Neural crest cell (in vitro differentiated cells): ENCODE measurements around the gene BAIAP2. TPM values are rescaled to one million over a fixed set of nuclear protein-coding genes. Genes with fewer than 3 reads are reported as not detected.

Experiments used
- DNase-seq: peaks from one replicate; pipeline ENCODE4 v3.0.0; 2021; ENCODE audit warnings: low read depth, mixed read lengths, low spot score
- H3K27ac Mint-ChIP-seq: one replicate; pipeline ENCODE4 v1.8.0; 2021; ENCODE audit warnings: mild to moderate bottlenecking, mixed read lengths; ENCODE audit not compliant: unreplicated experiment
- H3K27me3 Mint-ChIP-seq: 2 replicates; pipeline ENCODE4 v1.8.0; 2021; ENCODE audit warnings: low read depth, mild to moderate bottlenecking, mixed read lengths
- H3K36me3 Mint-ChIP-seq: 2 replicates; pipeline ENCODE4 v1.8.0; 2021; ENCODE audit warnings: low read depth, mild to moderate bottlenecking, mixed read lengths
- H3K4me1 Mint-ChIP-seq: 2 replicates; pipeline ENCODE4 v1.8.0; 2021; ENCODE audit warnings: mixed read lengths
- H3K4me3 Mint-ChIP-seq: one replicate; pipeline ENCODE4 v1.8.0; 2021; ENCODE audit warnings: mild to moderate bottlenecking, mixed read lengths
- H3K9me3 Mint-ChIP-seq: 2 replicates; pipeline ENCODE4 v1.8.0; 2021; ENCODE audit warnings: mixed read lengths
- CTCF ChIP-seq: fragments of 200-600 bp; sonication (generic); conservative IDR thresholded peaks from 2 replicates; pipeline ENCODE4 v1.5.0; 2021; ENCODE audit warnings: antibody characterized with exemption, mild to moderate bottlenecking
- total RNA-seq: library from RNA; stranded (reverse); gene quantifications from 2 replicates; pipeline ENCODE4 v1.2.1, GENCODE V29; 2021

BAIAP2 gene
- total RNA-seq, 1 donor from 2014 or later, result 47.5 TPM

GRCh38 chr17:81120695-81121621 is 86.0 kb downstream of the BAIAP2 start:
- Mint-ChIP-seq H3K36me3 (no peaks in the 10 kb centered on the region), H3K27me3 (peaks cover 3% of the 10 kb centered on the region), H3K4me3 (peak overlapping the region; percentile 27)

GRCh38 chr17:81121841-81122733 is 87.1 kb downstream of the BAIAP2 start:
- H3K27me3 Mint-ChIP-seq, result peaks cover 3% of the 10 kb centered on the region
- peaks cover 4% of the 10 kb centered on the region for H3K4me1 Mint-ChIP-seq
- TF ChIP-seq CTCF, result no peak
- no peak for DNase-seq
- no peak overlapping the region for H3K4me3 Mint-ChIP-seq
- no peaks in the 10 kb centered on the region for H3K36me3 Mint-ChIP-seq
- no peaks in the 10 kb centered on the region for H3K9me3 Mint-ChIP-seq
- no peak overlapping the region for H3K27ac Mint-ChIP-seq

More at GRCh38 chr17:81120695-81121621, 86.0 kb downstream of the BAIAP2 start:
- Mint-ChIP-seq H3K9me3 (no peaks in the 10 kb centered on the region), H3K4me1 (peaks cover 5% of the 10 kb centered on the region), H3K27ac (no peak overlapping the region)
- no peak for TF ChIP-seq CTCF
- DNase-seq, result no peak

GRCh38 chr17:81123052-81124048 is 88.4 kb downstream of the BAIAP2 start:
- no peak for DNase-seq
- Mint-ChIP-seq H3K4me3 (no peak overlapping the region), H3K4me1 (no peaks in the 10 kb centered on the region), H3K9me3 (no peaks in the 10 kb centered on the region), H3K27me3 (peaks cover 3% of the 10 kb centered on the region), H3K27ac (no peak overlapping the region), H3K36me3 (no peaks in the 10 kb centered on the region)
- TF ChIP-seq CTCF, result no peak

- H3K4me1 Mint-ChIP-seq, result peaks cover 2% of the 10 kb centered on the region
- no peaks in the 10 kb centered on the region for H3K36me3 Mint-ChIP-seq
- no peak overlapping the region for H3K27ac Mint-ChIP-seq
- DNase-seq, result no peak
- H3K4me3 Mint-ChIP-seq, result no peak overlapping the region
- TF ChIP-seq CTCF, result no peak
- H3K27me3 Mint-ChIP-seq, result no peaks in the 10 kb centered on the region
- H3K9me3 Mint-ChIP-seq, result no peaks in the 10 kb centered on the region
Observed at GRCh38 chr17:81124377-81124776, 89.4 kb downstream of the BAIAP2 start.
